K562 (cell line): ENCODE data around the gene PHF24. TPM values are rescaled to one million over a fixed set of nuclear protein-coding genes. Genes with fewer than 3 reads are reported as not detected.

Experiments
- BCLAF1 ChIP-seq, 2 experiments: fragments of 450-650 bp in 1 of 2; IDR thresholded peaks; 2 replicates each; pipeline ENCODE4 v1.6.1; 2011 to 2017; ENCODE audit warnings: low read depth in 2 of 2, antibody characterized with exemption in 1 of 2, borderline replicate concordance in 1 of 2, low read length in 1 of 2, mild to moderate bottlenecking in 1 of 2, mixed read lengths in 1 of 2; ENCODE audit not compliant: control insufficient read depth in 1 of 2
- CTCF ChIP-seq, 3 experiments: IDR thresholded peaks in 2 of 3; conservative IDR thresholded peaks in 1 of 3; 2 replicates each; pipeline ENCODE4 v1.5.1; 2011 to 2012; ENCODE audit warnings: low read length in 3 of 3, mild to moderate bottlenecking in 3 of 3, control low read depth in 2 of 3, improper control_type of control experiment in 1 of 3, inconsistent platforms in 1 of 3, low read depth in 1 of 3, mixed read lengths in 1 of 3, moderate library complexity in 1 of 3; ENCODE audit not compliant: insufficient read depth in 2 of 3
- FOXK2 ChIP-seq, 2 experiments: fragments of 450-650 bp; IDR thresholded peaks in 1 of 2; conservative IDR thresholded peaks in 1 of 2; 2 replicates each; pipeline ENCODE4 v1.6.1; 2016; ENCODE audit warnings: low read depth in 2 of 2, mild to moderate bottlenecking in 1 of 2
- MAZ ChIP-seq, 2 experiments: fragments of 450-650 bp in 1 of 2; sonication (generic) in 1 of 2; formaldehyde crosslinking; IDR thresholded peaks in 1 of 2; conservative IDR thresholded peaks in 1 of 2; 2 replicates each; pipeline versions ENCODE4 v1.4.0 to v1.5.0; 2020; ENCODE audit warnings: mild to moderate bottlenecking in 1 of 2, missing genetic modification reagents in 1 of 2
- MECOM ChIP-seq: fragments of 250-450 bp; sonication (Bioruptor Pico); IDR thresholded peaks from 2 replicates; pipeline ENCODE4 v1.8.0; 2022; ENCODE audit warnings: inconsistent platforms
- RNF219 ChIP-seq: fragments of 250-450 bp; sonication (Bioruptor Pico); IDR thresholded peaks from 2 replicates; pipeline ENCODE4 v1.5.0; 2022; ENCODE audit warnings: mild to moderate bottlenecking
- SIN3A ChIP-seq, 2 experiments: fragments of 150-350 bp in 1 of 2; IDR thresholded peaks; 2 replicates each; pipeline ENCODE4 v1.6.1; 2011 to 2016; ENCODE audit warnings: borderline replicate concordance in 2 of 2, low read depth in 2 of 2, low read length in 2 of 2, mild to moderate bottlenecking in 2 of 2, moderate library complexity in 2 of 2; ENCODE audit not compliant: control insufficient read depth in 1 of 2
- SOX6 ChIP-seq: fragments of 450-650 bp; IDR thresholded peaks from 2 replicates; pipeline ENCODE4 v1.6.1; 2014; ENCODE audit warnings: mild to moderate bottlenecking
- ZBTB7A ChIP-seq: IDR thresholded peaks from 2 replicates; pipeline ENCODE4 v1.6.1; 2011; ENCODE audit warnings: low read depth, mild to moderate bottlenecking, low read length, moderate library complexity, borderline replicate concordance; ENCODE audit not compliant: control insufficient read depth
- polyA plus RNA-seq, 8 experiments: library from polyadenylated mRNA; depleted of rRNA in 4 of 8; stranded (reverse) in 5 of 8; unstranded in 3 of 8; fragments of >200 nt; fragmentation: Nextera tagmentation in 2 of 8; fragmentation: Illumina TruSeq in 1 of 8; extraction: Ambion mirVana in 2 of 8; extraction: Trizol in 1 of 8; gene quantifications; 2 replicates each; pipeline versions ENCODE4 v1.2.1 to v1.2.3, GENCODE V29; 2011 to 2014; ENCODE audit warnings: inconsistent platforms in 1 of 8, missing spikeins in 1 of 8
- total RNA-seq, 7 experiments: library from RNA; depleted of rRNA in 6 of 7; stranded (reverse); fragments of >200 nt in 6 of 7; fragmentation: Illumina TruSeq in 2 of 7; extraction: Trizol in 2 of 7; gene quantifications; 2 replicates each; pipeline versions ENCODE4 v1.2.1 to v1.2.3, GENCODE V29; 2011 to 2021; ENCODE audit warnings: low replicate concordance in 1 of 7

Gene PHF24
- total and polyA plus RNA-seq, 9 of the 15 experiments (the other 6 are each of a cell fraction or from before 2014, with no cell fraction given): 0.01 TPM; not detected in 7

GRCh38 chr9:34957492-34958410 is at the start of gene PHF24 (continued):
- TF ChIP-seq BCLAF1 (IDR thresholded peaks at IDR 0.05; ENCODE audit: borderline replicate concordance in 1 of 2, control insufficient read depth in 1 of 2, low read depth in 2 of 2, low read length in 1 of 2) (no peak), MAZ (CRISPR knock-in tag; conservative IDR thresholded peaks at IDR 0.05 in 1 of 2, IDR thresholded peaks at IDR 0.05 in 1 of 2) (no peak), MECOM (no peak), CTCF (IDR thresholded peaks at IDR 0.05 in 2 of 3, conservative IDR thresholded peaks at IDR 0.05 in 1 of 3; ENCODE audit: insufficient read depth in 2 of 3, low read depth in 1 of 3, low read length in 3 of 3) (0 out of 6 replicates have a peak, but pooled peaks of 1 of the 3 experiments have one; percentile 2), ZBTB7A (0 out of 2 replicates have a peak, but pooled peaks have one; percentile 32), RNF219 (no peak), SOX6 (no peak), SIN3A (IDR thresholded peaks at IDR 0.05; ENCODE audit: borderline replicate concordance in 2 of 2, control insufficient read depth in 1 of 2, low read depth in 2 of 2, low read length in 2 of 2) (no peak), FOXK2 (conservative IDR thresholded peaks at IDR 0.05 in 1 of 2, IDR thresholded peaks at IDR 0.05 in 1 of 2; ENCODE audit: low read depth in 2 of 2) (no peak)
